ENCODE measurements around the gene PDZRN4. TPM values are rescaled to one million over a fixed set of nuclear protein-coding genes. Genes with fewer than 3 reads are reported as not detected.
"Not testable (repeated sequence)": the region's sequence is repeated elsewhere in the genome, so short reads cannot be mapped to it uniquely, and the experiment has no call there.

The PDZRN4 gene
- total and polyA plus RNA-seq, 9 donors, result 1.5 to 5.0 (median 2.9) TPM

- H3K9me3 ChIP-seq (replicated peaks; ENCODE audit: control insufficient read depth, low read depth, low read length), result no peaks in the 10 kb centered on the region
- 71% methylated on average over 1 of the region's 8 CpGs for WGBS (ENCODE audit: insufficient coverage)
Measured at GRCh38 chr12:41606468-41607445, 418.6 kb downstream of the PDZRN4 start.

GRCh38 chr12:41612892-41613557 lies 424.9 kb downstream of the PDZRN4 start:
- H3K9me3 ChIP-seq (replicated peaks; ENCODE audit: control insufficient read depth, low read depth, low read length), result no peaks in the 10 kb centered on the region
- WGBS (ENCODE audit: insufficient coverage), result no CpG with 5 or more reads among the region's 3 CpGs
- no peaks in the 10 kb centered on the region for H3K27me3 ChIP-seq (ENCODE audit: control insufficient read depth, insufficient read depth, low read length)
- no peaks in the 10 kb centered on the region for H3K36me3 ChIP-seq (ENCODE audit: control insufficient read depth, insufficient read depth, low read length)
- H3K27ac ChIP-seq (ENCODE audit: low read length), result no peak overlapping the region
- no peak for DNase-seq
- H3K4me1 ChIP-seq (ENCODE audit: control insufficient read depth, insufficient read depth, low read length), result no peaks in the 10 kb centered on the region
- H3K4me3 ChIP-seq (ENCODE audit: low read length), result no peak overlapping the region

More at GRCh38 chr12:41606468-41607445, 418.6 kb downstream of the PDZRN4 start:
- peak; percentile 16 for DNase-seq
- no peak overlapping the region for H3K27ac ChIP-seq (ENCODE audit: low read length)
- no peak overlapping the region for H3K4me3 ChIP-seq (ENCODE audit: low read length)
- no peaks in the 10 kb centered on the region for H3K36me3 ChIP-seq (ENCODE audit: control insufficient read depth, insufficient read depth, low read length)
- H3K4me1 ChIP-seq (ENCODE audit: control insufficient read depth, insufficient read depth, low read length), result peaks cover 2% of the 10 kb centered on the region
- H3K27me3 ChIP-seq (ENCODE audit: control insufficient read depth, insufficient read depth, low read length), result no peaks in the 10 kb centered on the region

- not testable (repeated sequence) for H3K36me3 ChIP-seq (ENCODE audit: control insufficient read depth, insufficient read depth, low read length); H3K4me3 ChIP-seq (ENCODE audit: low read length); H3K9me3 ChIP-seq (replicated peaks; ENCODE audit: control insufficient read depth, low read depth, low read length); H3K27me3 ChIP-seq (ENCODE audit: control insufficient read depth, insufficient read depth, low read length); H3K4me1 ChIP-seq (ENCODE audit: control insufficient read depth, insufficient read depth, low read length); H3K27ac ChIP-seq (ENCODE audit: low read length); DNase-seq
- 60% methylated on average over 2 of the region's 3 CpGs for WGBS (ENCODE audit: insufficient coverage)
Measured at GRCh38 chr12:41615174-41615573, 427.1 kb downstream of the PDZRN4 start.

GRCh38 chr12:41619705-41620104 lies 431.6 kb downstream of the PDZRN4 start:
- Histone ChIP-seq H3K36me3 (ENCODE audit: control insufficient read depth, insufficient read depth, low read length) (no peaks in the 10 kb centered on the region), H3K4me3 (ENCODE audit: low read length) (no peak overlapping the region), H3K27me3 (ENCODE audit: control insufficient read depth, insufficient read depth, low read length) (no peaks in the 10 kb centered on the region), H3K9me3 (replicated peaks; ENCODE audit: control insufficient read depth, low read depth, low read length) (no peaks in the 10 kb centered on the region), H3K27ac (ENCODE audit: low read length) (no peak overlapping the region), H3K4me1 (ENCODE audit: control insufficient read depth, insufficient read depth, low read length) (no peaks in the 10 kb centered on the region)
- DNase-seq, result peak; percentile 12

- Histone ChIP-seq H3K36me3 (ENCODE audit: control insufficient read depth, insufficient read depth, low read length) (no peaks in the 10 kb centered on the region), H3K9me3 (replicated peaks; ENCODE audit: control insufficient read depth, low read depth, low read length) (no peaks in the 10 kb centered on the region), H3K27ac (ENCODE audit: low read length) (no peak overlapping the region), H3K27me3 (ENCODE audit: control insufficient read depth, insufficient read depth, low read length) (no peaks in the 10 kb centered on the region), H3K4me3 (ENCODE audit: low read length) (no peak overlapping the region), H3K4me1 (ENCODE audit: control insufficient read depth, insufficient read depth, low read length) (no peaks in the 10 kb centered on the region)
- WGBS (ENCODE audit: insufficient coverage), result no CpG with 5 or more reads among the region's 1 CpG
- no peak for DNase-seq
Measured at GRCh38 chr12:41621291-41621690, 433.2 kb downstream of the PDZRN4 start.

Data from muscle of leg (tissue), 11 donors.